Mesenchymal stem cell (in vitro differentiated cells and primary cell): ENCODE measurements around the gene PPP1R13B.

Experiments used
- DNase-seq: peaks from one replicate; pipeline ENCODE4 v3.0.0-alpha.2; 2013
- H2AFZ ChIP-seq: one replicate; pipeline ENCODE4 v1.6.1; 2013; ENCODE audit warnings: low read depth, mild to moderate bottlenecking, control low read depth, inconsistent platforms, low read length, moderate library complexity
- H2AK5ac ChIP-seq: 2 replicates; pipeline ENCODE4 v1.6.1; 2013; ENCODE audit warnings: low read length, moderate library complexity, mild to moderate bottlenecking, inconsistent platforms; ENCODE audit not compliant: severe bottlenecking
- H2BK120ac ChIP-seq: one replicate; pipeline ENCODE4 v1.6.1; 2013; ENCODE audit warnings: low read depth, mild to moderate bottlenecking, inconsistent platforms, low read length, moderate library complexity
- H2BK12ac ChIP-seq, 2 experiments: one replicate each; pipeline ENCODE4 v1.6.1; 2013; ENCODE audit warnings: inconsistent platforms in 2 of 2, low read length in 2 of 2, mild to moderate bottlenecking in 2 of 2, moderate library complexity in 2 of 2, control low read depth in 1 of 2
- H2BK15ac ChIP-seq: one replicate; pipeline ENCODE4 v1.6.1; 2013; ENCODE audit warnings: mild to moderate bottlenecking, low read depth, inconsistent platforms; ENCODE audit not compliant: poor library complexity, severe bottlenecking
- H2BK5ac ChIP-seq: 2 replicates; pipeline ENCODE4 v1.6.1; 2013; ENCODE audit warnings: low read depth, mild to moderate bottlenecking, low read length, control low read depth, inconsistent platforms; ENCODE audit not compliant: poor library complexity, severe bottlenecking
- H3K14ac ChIP-seq, 2 experiments: one replicate each; pipeline ENCODE4 v1.6.1; 2013; ENCODE audit warnings: inconsistent platforms in 2 of 2, low read length in 2 of 2, control low read depth in 1 of 2, mild to moderate bottlenecking in 1 of 2, moderate library complexity in 1 of 2
- H3K18ac ChIP-seq, 2 experiments: one replicate each; pipeline ENCODE4 v1.6.1; 2013; ENCODE audit warnings: inconsistent platforms in 2 of 2, low read length in 2 of 2, control low read depth in 1 of 2, low read depth in 1 of 2, mild to moderate bottlenecking in 1 of 2
- H3K23ac ChIP-seq, 2 experiments: one replicate each; pipeline ENCODE4 v1.6.1; 2013; ENCODE audit warnings: inconsistent platforms in 2 of 2, low read length in 2 of 2, mild to moderate bottlenecking in 2 of 2, moderate library complexity in 2 of 2, control low read depth in 1 of 2
- H3K27ac ChIP-seq: 2 replicates; pipeline ENCODE4 v1.5.1; 2013; ENCODE audit warnings: mild to moderate bottlenecking, moderate library complexity, low read length, control low read depth, inconsistent platforms; ENCODE audit not compliant: poor library complexity, severe bottlenecking
- H3K27me3 ChIP-seq, 2 experiments: 2 replicates each; pipeline versions ENCODE4 v1.6.1 to v1.7.0; 2013; ENCODE audit warnings: low read length in 2 of 2, mild to moderate bottlenecking in 2 of 2, moderate library complexity in 2 of 2, control low read depth in 1 of 2, inconsistent platforms in 1 of 2; ENCODE audit not compliant: control insufficient read depth in 1 of 2, insufficient read depth in 1 of 2
- H3K36me3 ChIP-seq, 2 experiments: 2 replicates each; pipeline versions ENCODE4 v1.6.1 to v1.7.0; 2013; ENCODE audit warnings: low read length in 2 of 2, control low read depth in 1 of 2, inconsistent platforms in 1 of 2, low read depth in 1 of 2, mild to moderate bottlenecking in 1 of 2; ENCODE audit not compliant: insufficient read depth in 2 of 2, control insufficient read depth in 1 of 2
- H3K4ac ChIP-seq, 2 experiments: one replicate each; pipeline ENCODE4 v1.6.1; 2013; ENCODE audit warnings: inconsistent platforms in 2 of 2, low read length in 2 of 2, mild to moderate bottlenecking in 2 of 2, moderate library complexity in 2 of 2, control low read depth in 1 of 2, low read depth in 1 of 2
- H3K4me1 ChIP-seq: 2 replicates; pipeline ENCODE4 v1.6.1; 2013; ENCODE audit warnings: low read depth, low read length, control low read depth; ENCODE audit not compliant: control insufficient read depth, insufficient read depth
- H3K4me2 ChIP-seq: 2 replicates; pipeline ENCODE4 v1.6.1; 2013; ENCODE audit warnings: low read length, mild to moderate bottlenecking, inconsistent platforms; ENCODE audit not compliant: poor library complexity, severe bottlenecking
- H3K4me3 ChIP-seq, 2 experiments: 2 replicates each; pipeline versions ENCODE4 v1.5.1 to v1.7.0; 2013; ENCODE audit warnings: low read length in 2 of 2, mild to moderate bottlenecking in 2 of 2, control low read depth in 1 of 2, low read depth in 1 of 2; ENCODE audit not compliant: insufficient read depth in 1 of 2
- H3K79me1 ChIP-seq: replicated peaks from 2 replicates; pipeline ENCODE4 v1.6.1; 2013; ENCODE audit warnings: mild to moderate bottlenecking, control low read depth, low read length, inconsistent platforms; ENCODE audit not compliant: poor library complexity, severe bottlenecking
- H3K9ac ChIP-seq: 2 replicates; pipeline ENCODE4 v1.7.0; 2013; ENCODE audit warnings: mild to moderate bottlenecking, low read length, moderate library complexity
- H3K9me3 ChIP-seq: 2 replicates; pipeline ENCODE4 v1.7.0; 2013; ENCODE audit warnings: mild to moderate bottlenecking, low read length; ENCODE audit not compliant: control insufficient read depth
- H4K8ac ChIP-seq: one replicate; pipeline ENCODE4 v1.6.1; 2013; ENCODE audit warnings: inconsistent platforms, mild to moderate bottlenecking, low read length, moderate library complexity
- H4K91ac ChIP-seq: one replicate; pipeline ENCODE4 v1.6.1; 2013; ENCODE audit warnings: mild to moderate bottlenecking, low read length, inconsistent platforms
- WGBS: methylation state at CpG from one replicate; pipeline ENCODE4 v1.1.7; 2013; ENCODE audit warnings: mixed read lengths; 5-methylcytosine and 5-hydroxymethylcytosine counted together

The PPP1R13B gene

DNA sequence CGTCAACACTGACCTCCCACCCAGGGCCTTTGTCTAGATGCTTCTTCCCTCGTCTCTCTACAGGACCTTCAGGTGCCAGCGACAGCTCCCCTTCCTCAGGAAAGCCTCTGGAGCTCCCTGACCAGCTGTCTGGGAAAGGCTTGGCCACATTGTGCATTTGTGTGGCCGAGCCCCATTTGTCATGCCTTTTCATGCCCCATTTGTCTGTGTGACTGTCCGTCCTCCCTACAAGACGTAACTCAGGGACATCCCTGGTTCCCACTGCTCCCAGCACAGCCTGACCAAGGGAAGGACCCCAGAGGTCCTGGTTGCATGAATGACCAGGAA lies 107.9 kb downstream of the PPP1R13B start:
- no peak overlapping the region for H2BK120ac ChIP-seq
- H3K79me1 ChIP-seq, result no peaks in the 10 kb centered on the region
- peaks cover 4% of the 10 kb centered on the region for H3K4me1 ChIP-seq
- no peaks in the 10 kb centered on the region for H3K27me3 ChIP-seq
- H3K23ac ChIP-seq, result no peak overlapping the region
- H3K18ac ChIP-seq, result no peak overlapping the region
- H3K4me2 ChIP-seq, result no peak overlapping the region
- H3K14ac ChIP-seq, result no peak overlapping the region
- no peak overlapping the region for H4K8ac ChIP-seq
- no peak overlapping the region for H2AFZ ChIP-seq
- no peak for DNase-seq
- H2AK5ac ChIP-seq, result no peak overlapping the region
- no peak overlapping the region for H2BK5ac ChIP-seq
- no peaks in the 10 kb centered on the region for H3K9me3 ChIP-seq
- H3K36me3 ChIP-seq, result peaks cover 8 to 54% of the 10 kb centered on the region in 2 experiments
- H3K9ac ChIP-seq, result no peak overlapping the region
- no peak overlapping the region for H2BK12ac ChIP-seq
- H3K4ac ChIP-seq, result no peak overlapping the region
- H3K4me3 ChIP-seq, result no peak overlapping the region
- no peak overlapping the region for H3K27ac ChIP-seq
- no peak overlapping the region for H2BK15ac ChIP-seq
- 89% methylated on average over 6 of the region's 6 CpGs for WGBS
- no peak overlapping the region for H4K91ac ChIP-seq

DNA sequence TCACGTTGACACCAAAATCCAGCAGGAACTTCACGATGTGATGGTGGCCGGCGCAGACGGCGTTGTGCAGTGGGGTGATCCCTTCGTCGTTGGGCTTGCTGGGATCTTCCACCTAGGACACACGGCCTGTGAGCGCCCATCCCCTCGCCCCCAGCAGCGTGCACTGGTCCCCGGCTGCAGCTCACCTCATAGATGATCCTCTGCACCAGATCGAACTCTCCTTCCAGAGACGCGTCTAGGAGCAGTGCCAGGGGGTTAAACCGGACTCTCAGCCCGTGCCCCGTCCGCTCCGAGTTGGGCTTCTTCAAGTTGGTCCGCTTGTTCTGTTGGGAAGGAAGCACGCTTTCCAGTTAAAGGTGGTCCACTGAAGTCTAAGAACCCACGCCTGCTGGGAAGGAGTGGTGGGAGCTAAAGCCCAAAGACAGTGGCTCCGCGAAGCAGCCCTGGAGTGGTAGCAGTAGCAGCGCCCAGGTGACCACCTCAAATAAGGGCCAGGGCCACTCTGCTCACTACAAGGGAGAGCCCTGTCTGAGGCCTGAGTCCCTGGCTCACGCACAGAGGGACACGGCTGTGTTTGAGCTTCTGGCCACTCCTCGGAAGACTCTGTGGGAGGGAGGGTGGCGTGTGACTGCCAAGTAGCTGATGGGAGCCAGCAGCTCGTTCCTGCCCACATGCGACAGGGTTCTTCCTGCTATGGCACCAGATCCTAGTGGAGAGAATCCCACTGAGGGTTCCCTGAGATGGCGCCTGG lies 108.5 kb downstream of the PPP1R13B start:
- no peak overlapping the region for H3K4me3 ChIP-seq
- no peak overlapping the region for H3K23ac ChIP-seq
- no peaks in the 10 kb centered on the region for H3K9me3 ChIP-seq
- WGBS, result 95% methylated on average over 34 of the region's 34 CpGs
- no peak overlapping the region for H2BK12ac ChIP-seq
- no peak overlapping the region for H4K8ac ChIP-seq
- H2AFZ ChIP-seq, result no peak overlapping the region
- no peak overlapping the region for H3K4me2 ChIP-seq
- peaks cover 8% of the 10 kb centered on the region for H3K4me1 ChIP-seq
- no peak overlapping the region for H3K4ac ChIP-seq
- H2BK15ac ChIP-seq, result no peak overlapping the region
- H2AK5ac ChIP-seq, result no peak overlapping the region
- DNase-seq, result no peak
- no peak overlapping the region for H3K9ac ChIP-seq
- H3K27me3 ChIP-seq, result no peaks in the 10 kb centered on the region
- no peak overlapping the region for H3K18ac ChIP-seq
- H4K91ac ChIP-seq, result peak overlapping the region; percentile 1
- peaks cover 12 to 60% of the 10 kb centered on the region in 2 experiments for H3K36me3 ChIP-seq
- no peak overlapping the region for H3K27ac ChIP-seq
- no peak overlapping the region for H2BK120ac ChIP-seq
- H2BK5ac ChIP-seq, result no peak overlapping the region
- H3K14ac ChIP-seq, result no peak overlapping the region
- H3K79me1 ChIP-seq, result no peaks in the 10 kb centered on the region

DNA sequence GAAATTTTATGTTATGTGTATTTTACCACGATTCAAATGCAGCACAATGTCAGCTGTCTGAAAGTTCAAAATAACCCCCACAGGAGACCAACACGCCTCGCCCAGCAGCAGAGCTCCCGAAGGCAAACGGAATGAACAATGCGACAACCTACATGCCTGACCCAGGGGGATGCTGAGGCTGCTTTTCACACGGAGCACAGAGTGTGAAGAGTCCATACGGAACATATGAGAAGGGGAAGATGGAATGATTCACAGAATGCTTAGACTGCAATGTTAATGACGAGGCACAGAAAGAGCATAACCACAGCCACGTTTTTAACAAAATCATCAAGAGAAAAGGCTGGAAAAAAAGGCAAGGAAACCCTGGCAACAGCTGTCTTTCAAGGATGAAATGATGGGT lies 109.2 kb downstream of the PPP1R13B start:
- no peak overlapping the region for H3K9ac ChIP-seq
- H3K27ac ChIP-seq, result no peak overlapping the region
- no peak overlapping the region for H3K14ac ChIP-seq
- peaks cover 19 to 63% of the 10 kb centered on the region in 2 experiments for H3K36me3 ChIP-seq
- H4K91ac ChIP-seq, result no peak overlapping the region
- peaks cover 10% of the 10 kb centered on the region for H3K4me1 ChIP-seq
- H3K79me1 ChIP-seq, result peaks cover 1% of the 10 kb centered on the region
- no peaks in the 10 kb centered on the region for H3K9me3 ChIP-seq
- no peak overlapping the region for H3K4me2 ChIP-seq
- no peak overlapping the region for H2BK12ac ChIP-seq
- H4K8ac ChIP-seq, result no peak overlapping the region
- H3K4ac ChIP-seq, result no peak overlapping the region
- H3K4me3 ChIP-seq, result no peak overlapping the region
- no peak overlapping the region for H3K18ac ChIP-seq
- no peaks in the 10 kb centered on the region for H3K27me3 ChIP-seq
- DNase-seq, result no peak
- no peak overlapping the region for H3K23ac ChIP-seq
- H2BK5ac ChIP-seq, result no peak overlapping the region
- no peak overlapping the region for H2AK5ac ChIP-seq
- H2BK15ac ChIP-seq, result no peak overlapping the region
- no peak overlapping the region for H2AFZ ChIP-seq
- no peak overlapping the region for H2BK120ac ChIP-seq
- 93% methylated on average over 9 of the region's 10 CpGs for WGBS

DNA sequence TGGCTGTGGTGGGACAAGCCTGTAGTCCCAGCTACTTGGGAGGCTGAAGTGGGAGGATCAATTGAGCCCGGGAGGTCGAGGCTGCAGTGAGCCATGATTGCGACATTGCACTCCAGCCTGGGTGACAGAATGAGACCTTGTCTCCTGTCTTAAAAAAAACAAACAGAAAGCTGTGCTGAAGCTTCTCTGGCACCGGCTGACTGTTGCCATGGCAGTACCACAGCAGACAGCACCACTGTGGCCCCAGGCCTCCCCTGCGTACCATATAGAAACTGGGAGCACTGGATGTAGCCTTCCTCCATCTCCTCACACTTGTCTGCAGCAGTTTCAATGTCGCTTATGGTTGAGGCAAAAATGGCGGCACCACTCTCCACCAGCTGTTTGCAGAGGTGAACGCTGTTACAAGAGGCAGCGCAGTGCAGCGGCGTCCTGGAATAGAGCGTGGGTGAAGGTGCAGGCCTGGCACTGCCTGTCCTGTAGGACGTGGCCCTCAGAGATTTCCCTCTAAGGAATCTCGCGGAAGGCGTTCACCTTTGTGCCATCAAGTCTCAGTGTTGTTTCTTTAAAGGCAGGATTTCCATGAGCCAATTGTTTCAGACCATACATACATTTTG lies 109.8 kb downstream of the PPP1R13B start:
- WGBS, result 96% methylated on average over 16 of the region's 16 CpGs
- peaks cover 1% of the 10 kb centered on the region for H3K79me1 ChIP-seq
- peaks cover 25 to 67% of the 10 kb centered on the region in 2 experiments for H3K36me3 ChIP-seq
- no peak overlapping the region for H3K9ac ChIP-seq
- H4K91ac ChIP-seq, result no peak overlapping the region
- no peak for DNase-seq
- H3K4me2 ChIP-seq, result no peak overlapping the region
- no peak overlapping the region for H3K27ac ChIP-seq
- H3K23ac ChIP-seq, result no peak overlapping the region
- H3K14ac ChIP-seq, result no peak overlapping the region
- H3K4me3 ChIP-seq, result no peak overlapping the region
- no peak overlapping the region for H2AK5ac ChIP-seq
- no peak overlapping the region for H2BK120ac ChIP-seq
- no peak overlapping the region for H4K8ac ChIP-seq
- H3K4me1 ChIP-seq, result peaks cover 10% of the 10 kb centered on the region
- H2AFZ ChIP-seq, result no peak overlapping the region
- no peak overlapping the region for H2BK5ac ChIP-seq
- H3K4ac ChIP-seq, result no peak overlapping the region
- H2BK15ac ChIP-seq, result no peak overlapping the region
- H3K18ac ChIP-seq, result no peak overlapping the region
- no peaks in the 10 kb centered on the region for H3K9me3 ChIP-seq
- no peaks in the 10 kb centered on the region for H3K27me3 ChIP-seq
- no peak overlapping the region for H2BK12ac ChIP-seq
